Measurements from ENCODE around the gene REM2. TPM values are rescaled to one million over a fixed set of nuclear protein-coding genes. Genes with fewer than 3 reads are reported as not detected.

The REM2 gene
- polyA plus RNA-seq, 1 donor (not counting 4 experiments of a cell fraction or from before 2014, with no cell fraction given): 0.05 TPM

GRCh38 chr14:22929104-22929960 lies 46.3 kb downstream of the REM2 start, which contains the start of gene PRMT5:
PRMT5 (minus strand) TSS chr14:22929376; CDS start chr14:22929361, 15 bp downstream.
- DNase-seq (ENCODE audit: low read depth, low spot score): peak; percentile 99
- Histone ChIP-seq H3K4me1 (ENCODE audit: control insufficient read depth, extremely low read depth, insufficient read depth, low read length) (peaks cover 36% of the 10 kb centered on the region), H2AFZ (ENCODE audit: control insufficient read depth, low read length) (peak within 1 kb of the TSS; percentile 94), H3K4me2 (ENCODE audit: control insufficient read depth, extremely low read depth, insufficient read depth, low read depth, low read length) (peak within 1 kb of the TSS; percentile 98), H3K9me3 (ENCODE audit: control insufficient read depth, low read depth, low read length) (no peaks in the 10 kb centered on the region), H4K20me1 (ENCODE audit: control insufficient read depth, extremely low read depth, insufficient read depth, low read length) (no peaks in the 10 kb centered on the region), H3K27me3 (ENCODE audit: control insufficient read depth, extremely low read depth, insufficient read depth, low read length) (no peaks in the 10 kb centered on the region), H3K9me1 (ENCODE audit: control insufficient read depth, extremely low read depth, insufficient read depth, low read length) (no peaks in the 10 kb centered on the region), H3K79me2 (ENCODE audit: control insufficient read depth, insufficient read depth, low read length) (peaks cover 32% of the 10 kb centered on the region), H3K27ac (ENCODE audit: control insufficient read depth, insufficient read depth, low read length) (peak within 1 kb of the TSS; percentile 94), H3K9ac (ENCODE audit: control insufficient read depth, extremely low read depth, insufficient read depth, low read length) (peak within 1 kb of the TSS; percentile 98), H3K36me3 (ENCODE audit: control insufficient read depth in 2 of 2, extremely low read depth in 1 of 2, insufficient read depth in 2 of 2, low read length in 2 of 2) (peaks cover 5 to 22% of the 10 kb centered on the region in 2 experiments), H3K4me3 (ENCODE audit: control insufficient read depth in 2 of 3, extremely low read depth in 1 of 3, insufficient read depth in 2 of 3, low read depth in 1 of 3, low read length in 3 of 3) (peak within 1 kb of the TSS; percentile 95 to 98 (median 95))
- TF ChIP-seq CTCF (optimal IDR thresholded peaks at IDR 0.05 in 1 of 3, IDR thresholded peaks at IDR 0.05 in 1 of 3, conservative IDR thresholded peaks at IDR 0.05 in 1 of 3; ENCODE audit: extremely low read depth in 1 of 3, insufficient read depth in 2 of 3, low read length in 3 of 3) (peak in 1 of 3 experiments; percentile 5), EZH2 (IDR thresholded peaks at IDR 0.05; ENCODE audit: low read length) (no peak)
- peak; percentile 86 for FAIRE-seq
- dilution Hi-C loops (cut with MboI; ENCODE audit: extremely low pct_ligation_motif_present, low sequenced_read_pairs): no loop called here

GRCh38 chr14:22929961-22930364 lies 46.9 kb downstream of the REM2 start:
- dilution Hi-C loops (cut with MboI; ENCODE audit: extremely low pct_ligation_motif_present, low sequenced_read_pairs): no loop called here
- H3K27ac ChIP-seq (ENCODE audit: control insufficient read depth, insufficient read depth, low read length): peak overlapping the region; percentile 62
- H3K4me1 ChIP-seq (ENCODE audit: control insufficient read depth, extremely low read depth, insufficient read depth, low read length): peaks cover 36% of the 10 kb centered on the region
- peak overlapping the region; percentile 64 for H3K9ac ChIP-seq (ENCODE audit: control insufficient read depth, extremely low read depth, insufficient read depth, low read length)
- peak overlapping the region; percentile 75 for H2AFZ ChIP-seq (ENCODE audit: control insufficient read depth, low read length)
- DNase-seq (ENCODE audit: low read depth, low spot score) (no peak), FAIRE-seq (no peak)
- peaks cover 4 to 15% of the 10 kb centered on the region in 2 experiments for H3K36me3 ChIP-seq (ENCODE audit: control insufficient read depth in 2 of 2, extremely low read depth in 1 of 2, insufficient read depth in 2 of 2, low read length in 2 of 2)
- H3K27me3 ChIP-seq (ENCODE audit: control insufficient read depth, extremely low read depth, insufficient read depth, low read length): no peaks in the 10 kb centered on the region
- H3K4me2 ChIP-seq (ENCODE audit: control insufficient read depth, extremely low read depth, insufficient read depth, low read depth, low read length): peak overlapping the region; percentile 98
- peak overlapping the region; percentile 9 to 66 (median 59) for H3K4me3 ChIP-seq (ENCODE audit: control insufficient read depth in 2 of 3, extremely low read depth in 1 of 3, insufficient read depth in 2 of 3, low read depth in 1 of 3, low read length in 3 of 3)
- H3K9me1 ChIP-seq (ENCODE audit: control insufficient read depth, extremely low read depth, insufficient read depth, low read length): no peaks in the 10 kb centered on the region
- H4K20me1 ChIP-seq (ENCODE audit: control insufficient read depth, extremely low read depth, insufficient read depth, low read length): no peaks in the 10 kb centered on the region
- peaks cover 29% of the 10 kb centered on the region for H3K79me2 ChIP-seq (ENCODE audit: control insufficient read depth, insufficient read depth, low read length)
- H3K9me3 ChIP-seq (ENCODE audit: control insufficient read depth, low read depth, low read length): no peaks in the 10 kb centered on the region
- TF ChIP-seq CTCF (optimal IDR thresholded peaks at IDR 0.05 in 1 of 3, IDR thresholded peaks at IDR 0.05 in 1 of 3, conservative IDR thresholded peaks at IDR 0.05 in 1 of 3; ENCODE audit: extremely low read depth in 1 of 3, insufficient read depth in 2 of 3, low read length in 3 of 3) (no peak), EZH2 (IDR thresholded peaks at IDR 0.05; ENCODE audit: low read length) (no peak)
